Heart right ventricle (tissue), 16 donors: ENCODE measurements around the gene RMI1. TPM values are rescaled to one million over a fixed set of nuclear protein-coding genes. Genes with fewer than 3 reads are reported as not detected.
A peak's percentile ranks its signal among the peaks of the same experiment; 100 is the strongest.

ENCODE experiments used
- ATAC-seq, 8 donors: fragments of 200-7000 bp; cut with Tn5 transposase; one replicate each; pipeline ENCODE4 v1.9.1; 2020; ENCODE audit warnings: mild to moderate bottlenecking in 8 of 8, moderate library complexity in 8 of 8, moderate number of reproducible peaks in 1 of 8
- DNase-seq, 2 donors: peaks; one replicate each; pipeline ENCODE4 v3.0.0-alpha.2; 2020
- H3K27ac ChIP-seq, 10 donors: fragments of 200-600 bp; sonication (generic) in 2 of 10; one replicate each; pipeline versions ENCODE4 v1.5.0 to v1.8.0; 2020 to 2022; ENCODE audit warnings: mild to moderate bottlenecking in 3 of 10
- H3K27me3 ChIP-seq, 7 donors: fragments of 200-600 bp; one replicate each; pipeline ENCODE4 v1.8.0; 2021 to 2022; ENCODE audit warnings: mild to moderate bottlenecking in 2 of 7
- H3K36me3 ChIP-seq, 9 donors: fragments of 200-600 bp; sonication (generic) in 1 of 9; one replicate each; pipeline versions ENCODE4 v1.5.0 to v1.8.0; 2020 to 2022; ENCODE audit warnings: mild to moderate bottlenecking in 2 of 9
- H3K4me1 ChIP-seq, 9 donors: fragments of 200-600 bp; sonication (generic) in 1 of 9; one replicate each; pipeline versions ENCODE4 v1.5.0 to v1.8.0; 2020 to 2022; ENCODE audit warnings: mild to moderate bottlenecking in 4 of 9
- H3K4me3 ChIP-seq, 10 donors: fragments of 200-600 bp; sonication (generic) in 2 of 10; one replicate each; pipeline versions ENCODE4 v1.5.0 to v1.8.0; 2020 to 2022; ENCODE audit warnings: mild to moderate bottlenecking in 7 of 10, moderate library complexity in 2 of 10
- H3K9me3 ChIP-seq, 11 donors: fragments of 200-600 bp in 10 of 11; sonication (generic) in 2 of 11; one replicate each; pipeline versions ENCODE4 v1.5.0 to v1.8.0; 2013 to 2022; ENCODE audit warnings: mild to moderate bottlenecking in 2 of 11, control low read depth in 1 of 11, moderate library complexity in 1 of 11
- WGBS, 2 donors: extraction: QIAGEN DNeasy Blood & Tissue Kit; methylation state at CpG; one replicate each; pipeline ENCODE4 v1.1.7; 2013; ENCODE audit warnings: inconsistent platforms in 1 of 2; 5-methylcytosine and 5-hydroxymethylcytosine counted together
- intact Hi-C, 10 donors: fragments of 100-400 bp; cut with DNase I; formaldehyde crosslinking; loops; one replicate each; pipeline versions ENCODE4 v1.11.1 to v1.14.2; 2022
- long read RNA-seq, 3 donors: library from polyadenylated mRNA; unstranded; transcript quantifications; one replicate each; pipeline ENCODE4 v2.0.0, GENCODE V29; 2020 to 2021
- polyA plus RNA-seq, 2 donors: library from polyadenylated mRNA; stranded (reverse); fragments of 200-250 nt; gene quantifications; one replicate each; pipeline ENCODE4 v1.2.3, GENCODE V29; 2013
- total RNA-seq, 10 donors: library from RNA; stranded (reverse); fragmentation: NEBNext Ultra II Directional in 3 of 10; extraction: Animal tissue kit (Norgen Biotek cat#: 25700) in 3 of 10; gene quantifications; one replicate each; pipeline versions ENCODE4 v1.2.1 to v1.2.4, GENCODE V29; 2021 to 2023
- TF ChIP-seq, protein P1 (sequence below), 9 donors: fragments of 200-600 bp; sonication (generic) in 2 of 9; IDR thresholded peaks; one replicate each; pipeline versions ENCODE4 v1.5.0 to v1.8.0; 2021 to 2022; ENCODE audit warnings: antibody characterized with exemption in 9 of 9, mild to moderate bottlenecking in 5 of 9, moderate library complexity in 1 of 9
- donor health status: Arrhythmogenic right ventricular cardiomyopathy.
- donor health status: ischemic (EF 13 %, LVEDD 7.1; RV severe dilation, severe dysfunction).
- donor health status: healthy with polysubstance abuse.
- donor health status: DM: no; HTN: yes; CAD: no.
- donor health status: DM: no; HTN: no; CAD: no.
- donor health status: ischemic (EF 25% LVEDD 6.9; RV normal size, moderate dysfunction).
- donor health status: ischemic (EF 25% LVEDD 5.7; RV mildly dilated, moderate dysfunction).
- donor health status: healthy.
- donor health status: DM: yes; HTN: yes; CAD: no.
- donor health status: Ischemic cardiomyopathy.
- donor health status: ischemic (EF 35%, LVEDD 5.7; RV mildly dilated, moderate dysfunction).
- donor health status: nonischemic (EF 11% LVEDD 7.7; RV severe dilation, severe dysfunction).
- donor health status: DM: yes; HTN: yes; CAD: no.
- donor health status: PGD.
- donor health status: ischemic (EF 29% LVEDD 5.4; RV normal size, mild dysfunction).
- donor health status: nonischemic (EF 23%, LVEDD 6.1; RV moderate dilation, normal function).

The RMI1 gene
- 1 to 10 TPM; 4.2 to 9.7 (median 5.8) TPM for total RNA-seq
- 1 to 10 TPM; 2.4 to 2.6 TPM for polyA plus RNA-seq
- long read RNA-seq, donor 1, partial matches to known transcripts = 0 of 9 reads
- long read RNA-seq, donor 1, other reads (novel, unspliced or antisense) = 6 of 9 reads
- long read RNA-seq, donor 2, transcript RMI1-202 (3 exons, 1,553 nt) = major isoform, 7 of 10 reads
- long read RNA-seq, donor 2, partial matches to known transcripts = 0 of 10 reads
- long read RNA-seq, donor 2, other reads (novel, unspliced or antisense) = 2 of 10 reads
- long read RNA-seq, donor 3, partial matches to known transcripts = 1 of 7 reads
- long read RNA-seq, donor 3, other reads (novel, unspliced or antisense) = 2 of 7 reads

DNA sequence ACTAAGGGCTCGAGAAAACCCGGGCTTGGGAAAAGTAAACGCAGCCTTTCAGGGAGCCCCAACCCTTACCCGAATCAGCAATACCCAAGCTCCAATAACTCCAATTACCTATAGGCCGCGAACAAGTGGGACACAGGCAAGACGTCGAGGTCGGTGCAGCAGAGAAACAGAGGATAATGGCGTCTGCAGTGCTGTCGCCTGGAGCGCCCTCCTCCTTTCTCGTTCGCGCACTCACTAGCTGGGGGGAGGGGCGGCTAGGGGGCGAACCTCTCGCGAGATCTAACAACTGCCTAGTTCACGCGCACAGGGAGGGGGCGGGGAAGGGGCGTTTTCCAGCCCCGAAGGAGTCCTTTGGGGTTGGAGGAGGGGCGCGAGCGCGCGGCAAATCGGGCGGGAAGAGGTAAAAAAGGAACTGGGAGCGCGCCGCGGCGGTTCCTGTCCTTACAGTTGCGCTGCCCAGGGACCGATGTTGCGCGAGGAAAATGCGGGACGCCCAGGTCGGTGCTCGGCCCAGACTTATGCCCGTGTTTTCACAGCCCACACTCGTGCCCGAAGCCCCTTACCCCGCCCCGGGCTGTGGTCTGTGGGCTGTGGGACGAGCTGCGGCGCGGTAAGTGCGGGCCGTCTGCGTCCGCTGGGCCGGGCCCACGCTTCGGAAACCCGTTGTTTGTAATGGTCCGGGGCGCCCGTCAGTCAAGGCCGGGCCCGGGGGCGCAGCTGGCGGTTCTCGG lies at the start of gene RMI1:
Gene RMI1, plus strand, starts transcription at position 411 of the 731 bp plus-strand sequence. CDS start 20,182 bp downstream, outside the sequence.
- no peaks in the 10 kb centered on the region for H3K9me3 ChIP-seq
- peaks cover 0 to 26% (median 22%) of the 10 kb centered on the region in 9 donors for H3K36me3 ChIP-seq
- H3K27me3 ChIP-seq = no peaks in the 10 kb centered on the region
- intact Hi-C loops = loop anchor here in 2 of 10 donors (2.0 to 10.0 kb wide), 5 partner anchors 58 to 192 kb away; partner anchors contain the start of gene KIF27 (in 1 of the 2)
- H3K27ac ChIP-seq = peak within 1 kb of the TSS; percentile 93 to 100 (median 98)
- TF ChIP-seq, protein P1, sequence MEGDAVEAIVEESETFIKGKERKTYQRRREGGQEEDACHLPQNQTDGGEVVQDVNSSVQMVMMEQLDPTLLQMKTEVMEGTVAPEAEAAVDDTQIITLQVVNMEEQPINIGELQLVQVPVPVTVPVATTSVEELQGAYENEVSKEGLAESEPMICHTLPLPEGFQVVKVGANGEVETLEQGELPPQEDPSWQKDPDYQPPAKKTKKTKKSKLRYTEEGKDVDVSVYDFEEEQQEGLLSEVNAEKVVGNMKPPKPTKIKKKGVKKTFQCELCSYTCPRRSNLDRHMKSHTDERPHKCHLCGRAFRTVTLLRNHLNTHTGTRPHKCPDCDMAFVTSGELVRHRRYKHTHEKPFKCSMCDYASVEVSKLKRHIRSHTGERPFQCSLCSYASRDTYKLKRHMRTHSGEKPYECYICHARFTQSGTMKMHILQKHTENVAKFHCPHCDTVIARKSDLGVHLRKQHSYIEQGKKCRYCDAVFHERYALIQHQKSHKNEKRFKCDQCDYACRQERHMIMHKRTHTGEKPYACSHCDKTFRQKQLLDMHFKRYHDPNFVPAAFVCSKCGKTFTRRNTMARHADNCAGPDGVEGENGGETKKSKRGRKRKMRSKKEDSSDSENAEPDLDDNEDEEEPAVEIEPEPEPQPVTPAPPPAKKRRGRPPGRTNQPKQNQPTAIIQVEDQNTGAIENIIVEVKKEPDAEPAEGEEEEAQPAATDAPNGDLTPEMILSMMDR (IDR thresholded peaks at IDR 0.05) = peak in 2 of 9 donors; percentile 11 to 48
- 0 to 1% methylated on average over 69 of the region's 69 CpGs for WGBS, 2 donors
- peak within 1 kb of the TSS; percentile 69 to 93 (median 83) for H3K4me3 ChIP-seq
- DNase-seq (peak; percentile 99 to 100), ATAC-seq (peak; percentile 92 to 97 (median 94))
- H3K4me1 ChIP-seq = peaks cover 0 to 52% (median 39%) of the 10 kb centered on the region in 9 donors

DNA sequence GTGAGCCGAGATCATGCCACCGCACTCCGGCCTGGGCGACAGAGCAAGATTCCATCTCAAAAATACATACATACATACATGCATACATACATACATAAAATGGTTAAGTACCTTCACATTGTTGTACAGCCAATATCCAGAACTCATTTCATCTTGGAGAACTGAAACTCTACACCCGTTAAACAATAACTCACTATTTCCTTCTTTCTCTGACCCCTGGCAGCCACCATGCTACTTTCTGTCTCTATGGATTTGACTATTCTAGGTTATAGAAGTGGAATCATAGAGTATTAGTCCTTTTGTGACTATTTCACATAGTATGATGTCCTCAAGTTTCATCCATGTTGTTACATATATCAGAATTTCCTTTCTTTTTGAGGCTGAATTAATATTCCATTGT lies 49.7 kb upstream of the RMI1 start:
- peaks cover 0 to 21% (median 8%) of the 10 kb centered on the region in 9 donors for H3K4me1 ChIP-seq
- intact Hi-C loops = loop anchor here in 1 of 10 donors (10.0 kb wide), 1 partner anchor 244 kb away; no protein-coding TSS in a partner anchor
- ATAC-seq (no peak), DNase-seq (no peak)
- no peaks in the 10 kb centered on the region for H3K9me3 ChIP-seq
- no peak overlapping the region for H3K4me3 ChIP-seq
- TF ChIP-seq, protein P1 (IDR thresholded peaks at IDR 0.05) = no peak
- H3K36me3 ChIP-seq = no peaks in the 10 kb centered on the region
- H3K27me3 ChIP-seq = no peaks in the 10 kb centered on the region
- H3K27ac ChIP-seq = no peak overlapping the region
- 87 to 89% methylated on average over 5 of the region's 5 CpGs for WGBS, 2 donors

GRCh38 chr9:83932011-83932410 lies 48.6 kb upstream of the RMI1 start:
- H3K27me3 ChIP-seq = no peaks in the 10 kb centered on the region
- no peak overlapping the region for H3K27ac ChIP-seq
- TF ChIP-seq, protein P1 (IDR thresholded peaks at IDR 0.05) = no peak
- no peaks in the 10 kb centered on the region for H3K36me3 ChIP-seq
- WGBS, 2 donors = 96 to 97% methylated on average over 2 of the region's 2 CpGs
- no peak overlapping the region for H3K4me3 ChIP-seq
- intact Hi-C loops = loop anchor here in 1 of 10 donors (10.0 kb wide), 1 partner anchor 243 kb away; no protein-coding TSS in a partner anchor
- ATAC-seq (no peak), DNase-seq (no peak)
- no peaks in the 10 kb centered on the region for H3K9me3 ChIP-seq
- H3K4me1 ChIP-seq = peaks cover 0 to 27% (median 8%) of the 10 kb centered on the region in 9 donors

- Histone ChIP-seq H3K9me3 (no peaks in the 10 kb centered on the region), H3K4me3 (no peak overlapping the region), H3K27me3 (no peaks in the 10 kb centered on the region), H3K4me1 (peaks cover 0 to 35% (median 8%) of the 10 kb centered on the region in 9 donors), H3K36me3 (peaks cover 0 to 2% (median 0%) of the 10 kb centered on the region in 9 donors), H3K27ac (no peak overlapping the region)
- DNase-seq (no peak), ATAC-seq (no peak)
- intact Hi-C loops = loop anchor here in 1 of 10 donors (10.0 kb wide), 1 partner anchor 242 kb away; no protein-coding TSS in a partner anchor
- WGBS, 2 donors = 90% methylated on average over 5 of the region's 5 CpGs
- TF ChIP-seq, protein P1 (IDR thresholded peaks at IDR 0.05) = no peak
Observed at GRCh38 chr9:83932851-83933250, 47.8 kb upstream of the RMI1 start.
